ENCODE results near the gene STAC. TPM values are rescaled to one million over a fixed set of nuclear protein-coding genes. Genes with fewer than 3 reads are reported as not detected.

The STAC gene
- total RNA-seq (2022; extraction: Qiagen RNA extraction; ENCODE audit: low read depth): 2.3 to 3.0 TPM (median 2.7 TPM) in 5 replicates

GRCh38 chr3:36380221-36381031, at the start of gene STAC:
Gene STAC, plus strand, starts transcription at chr3:36380504. Its CDS starts 140 bp downstream, at chr3:36380644.

Data from A549 treated with ZK216348 at 1 μM for 4 hours (cell line).